AG09309 (cell line): ENCODE measurements around the gene OR8D1.

Experiments used
- DNase-seq: peaks from one replicate; pipeline ENCODE4 v3.0.0-alpha.2; 2010; ENCODE audit warnings: low read depth
- H3K4me3 ChIP-seq: 2 replicates; pipeline ENCODE4 v1.5.1; 2011; ENCODE audit warnings: mild to moderate bottlenecking, low read depth, low read length, moderate library complexity; ENCODE audit not compliant: control insufficient read depth
- TF ChIP-seq, protein P1 (sequence below): IDR thresholded peaks from 2 replicates; pipeline ENCODE4 v1.5.1; 2011; ENCODE audit warnings: mild to moderate bottlenecking, low read depth, low read length, inconsistent platforms; ENCODE audit not compliant: insufficient read depth, control insufficient read depth; ENCODE audit errors: missing control alignments

Gene OR8D1

DNA sequence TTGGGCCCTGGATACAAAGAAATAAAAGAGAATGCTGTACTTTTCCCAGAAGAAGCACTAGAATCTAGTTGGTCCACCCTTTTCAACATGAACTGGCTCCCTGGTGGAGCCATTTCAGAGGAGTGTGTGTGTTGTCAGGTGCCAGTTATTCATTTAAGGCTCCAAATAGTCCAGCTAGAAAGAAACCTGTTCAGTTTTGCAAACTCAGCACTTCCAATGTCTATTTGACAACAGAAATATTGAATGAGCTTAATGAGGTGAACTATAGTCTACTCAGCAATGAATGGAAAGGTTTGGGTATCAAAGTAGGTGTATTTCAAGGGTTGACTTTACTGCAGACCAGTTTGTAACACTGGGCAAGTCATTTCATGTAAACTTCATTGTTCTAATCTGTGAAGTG lies 2.1 kb downstream of the OR8D1 start:
- no peak overlapping the region for H3K4me3 ChIP-seq
- TF ChIP-seq, protein P1, sequence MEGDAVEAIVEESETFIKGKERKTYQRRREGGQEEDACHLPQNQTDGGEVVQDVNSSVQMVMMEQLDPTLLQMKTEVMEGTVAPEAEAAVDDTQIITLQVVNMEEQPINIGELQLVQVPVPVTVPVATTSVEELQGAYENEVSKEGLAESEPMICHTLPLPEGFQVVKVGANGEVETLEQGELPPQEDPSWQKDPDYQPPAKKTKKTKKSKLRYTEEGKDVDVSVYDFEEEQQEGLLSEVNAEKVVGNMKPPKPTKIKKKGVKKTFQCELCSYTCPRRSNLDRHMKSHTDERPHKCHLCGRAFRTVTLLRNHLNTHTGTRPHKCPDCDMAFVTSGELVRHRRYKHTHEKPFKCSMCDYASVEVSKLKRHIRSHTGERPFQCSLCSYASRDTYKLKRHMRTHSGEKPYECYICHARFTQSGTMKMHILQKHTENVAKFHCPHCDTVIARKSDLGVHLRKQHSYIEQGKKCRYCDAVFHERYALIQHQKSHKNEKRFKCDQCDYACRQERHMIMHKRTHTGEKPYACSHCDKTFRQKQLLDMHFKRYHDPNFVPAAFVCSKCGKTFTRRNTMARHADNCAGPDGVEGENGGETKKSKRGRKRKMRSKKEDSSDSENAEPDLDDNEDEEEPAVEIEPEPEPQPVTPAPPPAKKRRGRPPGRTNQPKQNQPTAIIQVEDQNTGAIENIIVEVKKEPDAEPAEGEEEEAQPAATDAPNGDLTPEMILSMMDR, result no peak
- no peak for DNase-seq

DNA sequence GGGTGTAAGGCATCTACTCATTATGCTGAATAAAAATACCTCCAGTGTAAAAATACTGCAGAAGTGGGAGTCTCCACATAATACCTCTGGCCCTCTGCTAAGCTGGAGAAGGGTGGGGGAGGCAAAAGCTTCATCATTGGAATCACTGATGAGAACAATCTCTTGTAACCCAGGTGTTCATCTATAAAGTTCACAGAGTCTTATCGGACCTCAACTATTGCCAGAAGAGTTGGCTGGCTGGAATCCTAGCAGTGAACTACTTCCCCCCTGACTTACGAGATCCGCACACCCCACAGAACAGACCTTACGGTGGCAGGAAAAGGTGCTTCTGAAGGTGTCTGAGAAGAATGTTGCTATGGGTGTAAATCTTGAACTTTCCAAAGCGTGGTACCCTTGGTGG lies 2.5 kb downstream of the OR8D1 start:
- no peak for DNase-seq
- TF ChIP-seq, protein P1, result no peak
- no peak overlapping the region for H3K4me3 ChIP-seq

DNA sequence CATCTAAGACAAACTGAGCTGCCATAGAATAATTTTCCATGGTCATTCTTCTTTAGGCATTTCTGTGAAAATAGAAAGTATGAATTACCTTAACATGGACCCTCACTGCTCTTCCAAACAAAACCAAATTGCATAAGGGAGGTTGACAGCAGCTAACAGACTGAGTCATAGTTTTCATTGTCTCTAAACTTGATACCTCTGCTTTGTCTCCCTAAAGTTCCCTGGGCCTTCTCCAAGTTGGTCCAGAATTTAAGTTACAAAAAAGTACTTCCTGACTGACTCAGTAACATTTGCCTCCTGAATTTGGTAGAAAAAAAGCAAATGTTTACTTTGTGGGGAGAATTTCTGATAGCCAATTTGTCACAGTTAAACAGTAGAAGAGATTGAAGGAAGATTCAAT lies 3.0 kb downstream of the OR8D1 start:
- no peak for DNase-seq
- TF ChIP-seq, protein P1, result no peak
- no peak overlapping the region for H3K4me3 ChIP-seq

DNA sequence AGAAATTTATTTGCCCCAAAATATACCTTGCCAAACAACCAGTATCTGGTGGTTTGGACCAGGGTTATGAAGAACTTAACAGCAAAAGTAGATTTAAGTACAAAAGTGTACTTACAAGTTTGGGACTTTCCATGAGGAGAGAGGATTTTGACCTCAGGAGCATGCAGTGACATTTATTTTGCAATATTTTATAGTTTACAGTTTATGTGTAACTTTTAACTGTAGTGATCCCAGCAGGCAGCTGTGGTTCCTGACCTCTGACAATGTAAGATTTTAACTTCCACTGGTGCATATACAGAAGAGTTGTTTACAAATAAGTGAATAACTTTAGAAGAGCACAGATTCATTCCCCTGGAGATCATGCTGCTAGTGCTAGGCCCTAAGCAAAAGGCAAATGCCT lies 6.7 kb downstream of the OR8D1 start:
- TF ChIP-seq, protein P1, result no peak
- H3K4me3 ChIP-seq, result no peak overlapping the region
- no peak for DNase-seq

DNA sequence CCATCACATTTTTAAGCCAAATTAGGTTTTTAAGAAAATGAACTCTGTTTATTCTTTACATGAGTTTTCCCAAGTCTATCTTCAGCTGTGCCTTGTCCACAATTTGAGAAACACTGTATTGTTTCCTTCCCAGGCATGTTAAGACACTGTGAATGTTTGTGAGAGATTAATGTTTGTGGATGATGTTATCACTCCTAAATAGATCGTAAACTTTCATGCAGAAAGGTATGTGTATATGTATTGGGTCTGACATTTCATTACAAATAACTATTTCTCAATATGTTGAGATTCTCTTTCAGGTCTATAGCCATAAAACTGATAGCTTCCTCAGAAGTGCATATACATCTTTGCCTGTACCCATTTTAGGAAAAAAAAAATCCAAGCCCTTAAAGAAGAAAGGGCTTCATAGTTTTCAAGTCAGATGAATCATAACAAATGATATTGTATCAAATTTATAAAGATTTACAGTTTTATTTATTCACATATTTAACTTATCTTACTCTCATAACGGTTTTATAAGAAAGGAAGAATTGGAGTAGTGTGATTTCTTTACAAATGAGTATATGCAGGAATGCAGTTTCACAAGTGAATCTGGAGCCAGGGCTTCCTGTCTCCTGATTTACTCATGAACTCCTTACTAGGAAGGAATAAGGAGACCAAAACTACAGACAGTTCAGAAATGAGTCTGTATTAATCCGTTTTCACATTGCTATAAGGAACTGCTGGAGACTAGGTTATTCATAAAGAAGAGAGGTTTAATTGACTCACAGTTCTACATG lies 11.2 kb downstream of the OR8D1 start:
- TF ChIP-seq, protein P1, result no peak
- DNase-seq, result no peak
- H3K4me3 ChIP-seq, result no peak overlapping the region

DNA sequence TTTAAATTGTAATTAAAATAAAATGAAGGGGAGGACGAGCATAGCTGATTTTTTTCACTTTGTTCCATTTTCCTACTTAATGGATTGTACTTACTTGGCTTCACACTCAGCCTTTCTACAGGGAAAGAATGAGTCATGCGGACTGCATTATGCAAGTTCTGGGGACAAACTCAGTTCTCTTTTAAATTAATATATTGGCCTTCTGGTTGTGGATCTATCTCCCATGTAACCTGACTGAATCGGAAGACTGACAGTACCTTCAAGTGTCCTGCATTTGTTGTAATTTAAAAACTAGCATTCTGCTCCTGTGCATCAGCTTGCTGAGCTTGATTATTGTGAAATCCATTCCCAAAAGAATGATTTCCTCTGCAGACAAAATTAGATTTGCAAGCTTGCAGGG lies 12.2 kb downstream of the OR8D1 start:
- TF ChIP-seq, protein P1, result no peak
- no peak for DNase-seq
- H3K4me3 ChIP-seq, result no peak overlapping the region
